GM19025 (cell line): ENCODE results near the gene CLASRP.

ENCODE experiments used
- ATAC-seq: cut with Tn5 transposase; IDR thresholded peaks from one replicate; pipeline ENCODE4 v1.9.1; 2021; ENCODE audit warnings: mild to moderate bottlenecking, low read depth, moderate library complexity; ENCODE audit not compliant: unreplicated experiment

Gene CLASRP

DNA sequence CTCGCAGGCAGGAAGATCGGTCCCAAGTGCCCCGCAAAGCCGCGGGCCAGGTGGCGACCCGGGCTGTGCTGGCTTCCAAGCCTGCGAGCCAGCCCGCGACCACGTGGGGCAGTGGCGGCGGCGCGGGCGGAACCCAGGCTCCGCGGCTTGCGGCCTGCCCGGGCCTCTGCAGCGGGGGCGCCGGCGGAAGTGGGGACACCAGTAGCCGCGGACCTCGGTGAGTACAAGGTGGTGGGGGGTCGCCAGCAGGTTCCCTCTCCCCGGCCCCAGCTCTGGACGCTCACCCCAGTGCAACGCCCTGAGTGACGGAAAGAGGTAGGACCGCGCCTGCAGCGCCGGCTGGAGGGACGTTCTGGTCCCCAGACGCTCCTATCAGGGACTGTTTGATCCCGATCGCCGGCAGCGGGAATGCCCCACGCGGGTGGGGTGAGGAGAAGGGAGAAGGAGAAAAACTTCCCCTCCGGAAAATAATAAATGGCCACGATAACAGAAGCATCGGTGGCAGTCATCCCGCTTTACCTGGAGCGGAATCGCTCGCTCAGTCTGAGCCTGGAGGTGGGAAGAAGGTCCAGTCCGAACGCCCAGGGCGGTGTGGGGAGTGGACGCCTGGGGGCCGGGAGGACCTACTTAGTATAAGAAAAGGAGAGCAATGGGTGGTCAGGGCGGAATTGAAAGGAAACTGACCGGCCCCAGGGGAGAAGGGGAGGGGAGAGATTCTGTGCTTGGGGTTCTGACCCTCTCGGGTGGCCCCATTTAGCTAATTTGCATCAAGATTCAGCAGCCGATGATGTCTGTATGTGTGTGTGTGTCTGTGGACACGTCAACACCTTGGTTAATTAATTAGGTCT is 40.4 kb downstream of the CLASRP start, which contains the start of gene GEMIN7:
Gene GEMIN7 (plus strand): TSS at position 198 of the 848 bp plus-strand sequence. CDS start 10,855 bp downstream, outside the sequence.
- ATAC-seq: no peak

DNA sequence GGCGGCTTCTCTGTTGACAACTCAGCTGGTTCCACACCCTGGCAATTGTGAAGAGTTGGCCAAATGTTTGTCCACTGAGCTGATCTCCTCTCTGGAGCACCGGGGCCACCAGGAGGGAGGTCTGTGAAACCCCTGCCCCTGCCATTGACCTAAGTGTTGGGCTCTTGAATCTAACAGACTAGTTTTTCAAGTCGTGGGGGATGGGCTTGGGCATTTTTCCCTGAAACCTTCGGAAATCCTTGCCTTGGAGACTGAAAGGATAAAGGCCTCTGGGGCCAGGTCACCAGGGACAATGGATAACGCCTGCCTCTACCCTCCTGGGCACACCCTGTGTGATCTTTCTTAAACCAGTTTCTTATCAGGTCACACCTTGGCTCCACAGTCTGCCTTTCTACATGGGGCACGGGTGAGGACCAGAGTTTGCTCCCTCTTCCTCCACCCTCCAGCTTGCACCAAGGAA is 41.1 kb downstream of the CLASRP start:
- ATAC-seq: no peak

- no peak for ATAC-seq
Measured at GRCh38 chr19:45082170-45082569, 43.3 kb downstream of the CLASRP start.

DNA sequence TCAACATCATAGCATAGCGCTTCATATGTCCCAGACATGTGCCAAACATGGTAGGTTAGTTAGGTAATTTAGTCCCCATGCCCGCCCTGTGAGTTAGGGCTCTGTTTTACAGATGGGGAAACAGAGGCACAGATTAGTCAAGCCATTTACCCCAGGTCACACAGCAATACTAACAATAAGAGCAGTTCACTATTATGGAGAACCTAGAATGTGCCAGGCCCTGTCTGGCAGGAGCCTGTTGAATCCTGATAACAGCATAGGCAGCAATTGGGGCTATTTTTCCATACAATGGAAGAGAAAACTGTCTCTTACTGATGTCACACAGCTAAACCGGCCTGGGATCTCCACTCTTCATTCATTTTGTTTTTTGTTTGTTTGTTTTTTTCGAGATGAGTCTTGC is 47.6 kb downstream of the CLASRP start:
- ATAC-seq: no peak

- ATAC-seq: no peak
Measured at GRCh38 chr19:45087531-45087930, 48.7 kb downstream of the CLASRP start.

- ATAC-seq: no peak
Measured at GRCh38 chr19:45090034-45090433, 51.2 kb downstream of the CLASRP start.

DNA sequence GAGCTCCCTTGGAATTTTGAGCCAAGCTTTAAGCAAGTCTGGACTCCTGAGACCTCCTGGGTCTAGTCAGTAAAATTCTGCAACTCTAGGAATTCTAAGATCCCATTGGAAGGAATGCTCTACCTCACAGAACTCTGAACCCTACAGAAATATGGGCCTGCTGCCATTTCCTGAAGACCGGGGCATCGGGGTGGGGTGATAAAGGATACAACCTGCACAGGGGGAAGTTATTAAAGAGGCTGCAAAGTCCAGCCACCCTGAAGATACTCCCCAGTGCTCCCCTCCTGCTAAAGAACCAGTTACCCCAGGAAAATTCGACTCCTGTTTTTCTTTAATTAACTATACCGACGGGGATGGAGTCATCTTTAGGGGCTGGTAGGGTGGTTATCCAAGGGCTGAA is 51.8 kb downstream of the CLASRP start:
- no peak for ATAC-seq

DNA sequence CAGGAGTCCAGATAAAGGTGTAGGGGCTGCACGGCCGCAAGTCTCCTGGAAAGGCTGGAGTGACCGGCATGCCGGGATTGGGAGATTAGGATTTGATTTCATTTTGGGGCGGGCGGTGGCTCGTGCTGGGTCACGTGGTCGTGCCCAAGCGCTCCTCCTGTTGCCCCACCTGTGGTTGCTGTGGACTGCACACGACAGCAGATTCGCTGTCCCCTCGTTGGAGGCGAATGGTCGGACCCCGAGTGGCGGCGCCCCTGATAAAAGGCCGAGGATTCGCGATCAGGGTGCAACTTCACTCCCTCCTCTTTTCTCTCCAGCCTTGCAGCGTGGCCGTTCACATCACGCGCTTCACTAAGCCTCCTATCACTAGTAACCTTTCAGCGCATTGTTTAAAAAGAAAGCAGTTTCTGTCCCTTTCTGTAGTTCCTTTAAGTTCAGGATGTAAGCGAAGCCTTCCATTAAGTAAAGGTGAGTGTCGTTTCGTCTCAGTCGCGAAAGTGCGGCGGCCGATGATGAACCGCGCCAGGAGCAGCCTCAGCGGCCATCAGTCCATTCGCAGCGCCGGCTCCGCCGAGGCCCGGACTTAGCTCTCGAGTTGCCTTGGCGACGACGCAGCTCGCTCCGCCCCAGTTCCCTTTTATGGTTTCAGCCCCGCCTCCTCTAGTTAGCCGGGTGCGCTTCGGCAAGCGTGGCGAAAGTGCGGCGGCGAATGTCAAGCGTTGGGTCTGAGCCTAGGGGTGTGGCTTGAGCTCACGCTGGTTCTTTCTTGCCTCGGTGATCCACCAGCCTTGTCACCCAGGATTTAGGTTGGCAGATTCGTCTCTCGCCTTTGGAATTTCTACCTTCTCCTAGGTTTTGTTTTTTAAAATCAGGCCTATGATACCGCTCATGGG is 52.4 kb downstream of the CLASRP start:
- peak; percentile 65 for ATAC-seq

GRCh38 chr19:45092747-45093678 is 54.2 kb downstream of the CLASRP start, which contains the start of gene PPP1R37:
Gene PPP1R37, plus strand, starts transcription at chr19:45093179. Its CDS starts 147 bp downstream, at chr19:45093326.
- ATAC-seq: peak; percentile 43

GRCh38 chr19:45094137-45094536 is 55.3 kb downstream of the CLASRP start:
- ATAC-seq: no peak

DNA sequence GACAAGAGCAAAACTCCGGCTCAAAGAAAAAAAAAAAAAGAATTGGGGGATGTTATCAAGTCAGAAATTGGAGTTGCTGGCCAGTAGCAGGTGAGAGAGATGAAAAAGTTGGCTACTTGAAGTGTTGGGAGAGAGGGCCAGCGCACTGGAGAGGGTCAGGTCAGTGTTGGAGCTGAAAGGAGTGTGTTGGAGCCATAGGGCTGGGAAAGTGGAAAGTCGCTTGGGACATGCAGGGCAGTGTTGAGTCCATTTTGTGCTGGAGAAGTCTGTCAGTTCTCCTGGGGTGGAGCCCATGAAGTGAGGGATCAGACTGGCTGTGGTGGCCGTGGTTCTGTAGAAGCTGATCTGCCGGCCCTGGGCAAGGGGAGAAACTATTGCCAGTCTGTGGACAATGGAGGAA is 55.9 kb downstream of the CLASRP start:
- ATAC-seq: no peak

- ATAC-seq: no peak
Measured at GRCh38 chr19:45095496-45096413, 56.9 kb downstream of the CLASRP start.

DNA sequence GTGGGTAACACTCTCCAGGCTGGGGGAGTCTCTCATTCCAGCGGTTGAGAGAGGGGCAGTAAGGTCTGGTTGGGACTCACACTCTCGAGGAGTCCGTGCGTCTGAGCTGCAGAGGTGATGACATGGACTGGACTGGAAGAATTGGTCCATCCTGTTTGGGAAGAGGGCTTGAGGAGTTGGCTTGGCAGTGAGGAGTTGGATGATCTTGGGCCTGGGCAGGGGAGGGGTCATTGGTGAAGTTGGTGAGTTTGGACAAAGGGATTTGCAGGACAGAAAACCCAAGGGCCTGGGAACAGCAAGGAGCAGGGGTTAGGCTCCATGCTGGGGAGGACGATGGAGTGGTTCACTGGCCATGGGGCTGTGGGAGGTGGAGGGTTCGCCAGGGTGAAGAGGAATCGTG is 57.9 kb downstream of the CLASRP start:
- ATAC-seq: no peak

DNA sequence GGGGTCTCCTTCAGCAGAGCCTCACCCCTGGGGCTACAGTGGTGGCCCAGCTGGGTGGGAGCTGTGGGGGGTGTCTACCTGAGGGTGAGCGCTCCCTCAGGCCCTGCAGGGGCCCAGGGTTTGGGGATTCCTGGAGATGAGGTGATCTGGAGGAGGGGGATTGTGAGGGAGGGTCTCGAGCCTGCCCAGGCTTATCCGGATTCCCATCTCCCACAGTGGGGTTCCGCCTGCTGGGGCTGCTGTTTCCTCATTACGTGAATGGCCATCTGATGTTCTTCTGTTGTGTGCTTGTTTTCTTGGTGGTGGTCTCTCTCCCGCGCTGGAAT is 58.6 kb downstream of the CLASRP start:
- no peak for ATAC-seq

GRCh38 chr19:45097776-45098520 is 59.1 kb downstream of the CLASRP start:
- ATAC-seq: no peak

GRCh38 chr19:45098521-45099466 is 59.9 kb downstream of the CLASRP start:
- no peak for ATAC-seq

DNA sequence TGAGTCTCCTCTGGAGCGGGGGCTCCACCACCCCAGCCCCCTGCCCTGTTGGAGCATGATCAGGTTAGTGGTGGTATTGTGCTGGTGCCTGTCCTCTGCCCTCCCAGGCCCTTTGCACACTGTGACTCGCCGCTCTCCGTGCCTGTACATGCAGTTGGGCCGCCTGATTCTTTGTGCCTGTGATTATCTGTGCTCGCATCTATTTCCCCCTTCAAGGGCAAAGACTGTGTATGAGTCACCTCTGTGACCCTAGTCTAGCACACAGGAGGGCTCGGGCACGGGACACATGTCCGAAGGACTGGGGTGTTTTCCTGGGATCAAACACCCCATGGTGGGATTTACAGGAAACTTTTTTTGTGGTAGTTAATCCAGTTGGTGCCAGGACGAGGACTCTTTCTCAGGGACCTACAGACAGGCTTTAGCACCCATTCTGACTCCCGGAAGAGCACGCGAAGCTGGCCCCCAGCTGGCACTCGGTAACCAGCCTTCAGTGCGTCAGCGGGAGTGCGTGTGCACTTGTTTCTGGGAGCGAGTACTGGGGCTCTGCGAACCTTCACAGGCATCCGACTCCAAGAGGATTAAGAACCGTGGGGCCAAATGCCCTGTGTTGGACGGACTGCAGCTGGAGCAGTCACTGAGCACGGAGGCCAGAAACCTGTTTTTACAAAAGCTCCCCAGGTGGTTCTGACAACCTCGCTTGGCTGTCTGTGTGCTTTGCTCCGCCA is 60.8 kb downstream of the CLASRP start:
- no peak for ATAC-seq
